SH-SY5Y (cell line): Measurements from ENCODE around the gene CST2.

Experiments used
- GATA2 ChIP-seq: IDR thresholded peaks from 2 replicates; pipeline ENCODE4 v1.6.1; 2011; ENCODE audit warnings: mild to moderate bottlenecking, low read depth, low read length
- GATA3 ChIP-seq: IDR thresholded peaks from 2 replicates; pipeline ENCODE4 v1.6.1; 2011; ENCODE audit warnings: low read depth, mild to moderate bottlenecking, low read length, moderate library complexity

DNA sequence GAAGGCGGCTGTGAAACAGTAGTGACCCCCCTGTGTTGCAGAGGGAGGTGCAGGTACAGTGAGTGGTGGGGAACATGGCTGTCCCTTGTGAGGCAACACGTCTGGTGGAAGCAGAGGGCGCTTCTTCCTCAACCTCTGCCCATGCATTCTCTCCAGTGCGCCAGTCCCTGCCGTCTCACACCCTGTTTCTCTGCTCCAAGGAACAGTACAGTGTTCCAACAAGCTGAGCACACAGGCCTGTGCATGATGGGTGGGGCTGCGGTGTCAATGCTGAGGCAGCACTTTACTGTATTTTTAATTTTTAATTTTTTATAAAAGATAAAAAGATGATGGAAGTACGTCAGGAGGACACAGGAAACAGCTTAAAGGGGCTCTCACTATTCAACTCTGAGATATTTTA is 32.5 kb downstream of the CST2 start:
- TF ChIP-seq GATA3 = no peak
- TF ChIP-seq GATA2 = no peak
